ENCODE data around the gene AGO3. TPM values are rescaled to one million over a fixed set of nuclear protein-coding genes. Genes with fewer than 3 reads are reported as not detected.

AGO3 gene
- total and polyA plus RNA-seq, 2 of the 13 experiments (the other 11 are each of a cell fraction or from before 2014, with no cell fraction given) = 21.2 to 27.1 TPM

DNA sequence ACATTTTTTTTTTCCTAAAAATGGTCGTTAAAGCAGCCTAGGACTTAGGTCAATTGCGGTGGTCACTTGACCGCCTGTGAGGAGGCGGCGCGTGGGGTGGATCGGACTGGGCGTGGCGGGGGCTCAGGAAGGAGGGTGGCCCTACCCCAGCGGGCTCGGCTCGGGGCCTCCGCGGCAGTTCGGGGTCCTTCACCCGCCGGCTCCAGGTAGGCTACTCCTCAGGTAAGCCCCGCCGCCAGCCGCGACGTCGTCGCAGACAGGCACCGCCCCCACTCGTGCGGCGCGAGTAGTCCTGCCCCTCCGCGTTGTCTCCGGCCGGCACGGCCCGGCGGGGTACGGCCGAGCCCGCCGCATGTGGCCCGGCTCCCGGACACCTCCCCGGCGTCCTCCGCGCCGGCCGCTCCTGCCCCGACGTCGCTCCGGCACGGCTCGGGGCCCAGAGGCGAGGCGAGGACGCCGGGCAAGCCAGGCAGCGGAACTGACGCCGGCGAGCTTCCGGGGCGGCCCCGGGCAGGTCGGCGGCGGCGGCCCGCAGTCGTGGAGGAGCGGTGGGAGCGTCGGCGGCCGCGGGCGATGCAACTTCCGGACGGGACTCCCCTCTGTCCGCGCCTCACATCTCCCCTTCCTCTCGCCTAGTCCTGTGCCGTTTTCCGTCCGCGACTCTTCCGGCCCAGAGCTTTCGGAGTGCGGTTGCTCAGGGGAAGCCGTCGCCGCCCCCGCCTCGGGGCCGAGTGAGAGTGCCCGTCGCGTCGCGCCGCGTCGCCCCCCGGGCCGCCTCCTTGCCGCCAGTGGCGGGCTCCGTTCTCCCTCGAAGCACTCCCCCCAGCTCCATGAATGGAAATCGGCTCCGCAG lies at the start of gene AGO3 (continued):
- TF ChIP-seq, protein P1, sequence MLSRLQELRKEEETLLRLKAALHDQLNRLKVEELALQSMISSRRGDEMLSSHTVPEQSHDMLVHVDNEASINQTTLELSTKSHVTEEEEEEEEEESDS (CRISPR knock-in tag; IDR thresholded peaks at IDR 0.05; ENCODE audit: borderline replicate concordance) = peak; percentile 70; the same call in 1 of the 2 replicates
- TF ChIP-seq, protein P2, sequence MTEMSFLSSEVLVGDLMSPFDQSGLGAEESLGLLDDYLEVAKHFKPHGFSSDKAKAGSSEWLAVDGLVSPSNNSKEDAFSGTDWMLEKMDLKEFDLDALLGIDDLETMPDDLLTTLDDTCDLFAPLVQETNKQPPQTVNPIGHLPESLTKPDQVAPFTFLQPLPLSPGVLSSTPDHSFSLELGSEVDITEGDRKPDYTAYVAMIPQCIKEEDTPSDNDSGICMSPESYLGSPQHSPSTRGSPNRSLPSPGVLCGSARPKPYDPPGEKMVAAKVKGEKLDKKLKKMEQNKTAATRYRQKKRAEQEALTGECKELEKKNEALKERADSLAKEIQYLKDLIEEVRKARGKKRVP (CRISPR knock-in tag; IDR thresholded peaks at IDR 0.05) = peak in 1 of 2 experiments; percentile 75; a peak in 2 of 4 replicates
- TF ChIP-seq RBM39 (IDR thresholded peaks at IDR 0.05; ENCODE audit: low read depth, low read length, poor library complexity, severe bottlenecking) (peak; percentile 71), ZNF160 (CRISPR knock-in tag; IDR thresholded peaks at IDR 0.05) (peak; percentile 79), ZNF816 (CRISPR knock-in tag; IDR thresholded peaks at IDR 0.05; ENCODE audit: borderline replicate concordance) (peak; percentile 8; the same call in 1 of the 2 replicates), NRL (CRISPR knock-in tag; IDR thresholded peaks at IDR 0.05; ENCODE audit: borderline replicate concordance) (peak; percentile 82), SRF (IDR thresholded peaks at IDR 0.05; ENCODE audit: low read depth, low read length) (peak; percentile 14; the same call in 1 of the 2 replicates), SP1 (IDR thresholded peaks at IDR 0.05) (no peak), SP1 (CRISPR knock-in tag; IDR thresholded peaks at IDR 0.05) (peak; percentile 50; the same call in 1 of the 2 replicates), IRX3 (CRISPR knock-in tag; IDR thresholded peaks at IDR 0.05; ENCODE audit: borderline replicate concordance, low read depth) (peak; percentile 92; the same call in 1 of the 2 replicates), NFKB2 (CRISPR knock-in tag; IDR thresholded peaks at IDR 0.05; ENCODE audit: borderline replicate concordance) (peak; percentile 74; the same call in 1 of the 2 replicates), CREB1 (IDR thresholded peaks at IDR 0.05) (peak; percentile 24; the same call in 1 of the 2 replicates), CREB1 (CRISPR knock-in tag; IDR thresholded peaks at IDR 0.05) (0 out of 2 replicates have a peak, but pooled peaks have one; percentile 25), THYN1 (CRISPR knock-in tag; IDR thresholded peaks at IDR 0.05; ENCODE audit: borderline replicate concordance, low read depth) (0 out of 2 replicates have a peak, but pooled peaks have one; percentile 29), EEA1 (CRISPR knock-in tag; IDR thresholded peaks at IDR 0.05; ENCODE audit: borderline replicate concordance) (no peak; the same call in 1 of the 2 replicates), ZNF841 (CRISPR knock-in tag; IDR thresholded peaks at IDR 0.05; ENCODE audit: borderline replicate concordance) (0 out of 2 replicates have a peak, but pooled peaks have one; percentile 20)
- TF ChIP-seq, protein P3, sequence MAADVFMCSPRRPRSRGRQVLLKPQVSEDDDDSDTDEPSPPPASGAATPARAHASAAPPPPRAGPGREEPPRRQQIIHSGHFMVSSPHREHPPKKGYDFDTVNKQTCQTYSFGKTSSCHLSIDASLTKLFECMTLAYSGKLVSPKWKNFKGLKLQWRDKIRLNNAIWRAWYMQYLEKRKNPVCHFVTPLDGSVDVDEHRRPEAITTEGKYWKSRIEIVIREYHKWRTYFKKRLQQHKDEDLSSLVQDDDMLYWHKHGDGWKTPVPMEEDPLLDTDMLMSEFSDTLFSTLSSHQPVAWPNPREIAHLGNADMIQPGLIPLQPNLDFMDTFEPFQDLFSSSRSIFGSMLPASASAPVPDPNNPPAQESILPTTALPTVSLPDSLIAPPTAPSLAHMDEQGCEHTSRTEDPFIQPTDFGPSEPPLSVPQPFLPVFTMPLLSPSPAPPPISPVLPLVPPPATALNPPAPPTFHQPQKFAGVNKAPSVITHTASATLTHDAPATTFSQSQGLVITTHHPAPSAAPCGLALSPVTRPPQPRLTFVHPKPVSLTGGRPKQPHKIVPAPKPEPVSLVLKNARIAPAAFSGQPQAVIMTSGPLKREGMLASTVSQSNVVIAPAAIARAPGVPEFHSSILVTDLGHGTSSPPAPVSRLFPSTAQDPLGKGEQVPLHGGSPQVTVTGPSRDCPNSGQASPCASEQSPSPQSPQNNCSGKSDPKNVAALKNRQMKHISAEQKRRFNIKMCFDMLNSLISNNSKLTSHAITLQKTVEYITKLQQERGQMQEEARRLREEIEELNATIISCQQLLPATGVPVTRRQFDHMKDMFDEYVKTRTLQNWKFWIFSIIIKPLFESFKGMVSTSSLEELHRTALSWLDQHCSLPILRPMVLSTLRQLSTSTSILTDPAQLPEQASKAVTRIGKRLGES (CRISPR knock-in tag; IDR thresholded peaks at IDR 0.05; ENCODE audit: borderline replicate concordance) = no peak; the same call in 1 of the 2 replicates
- TF ChIP-seq, protein P4, sequence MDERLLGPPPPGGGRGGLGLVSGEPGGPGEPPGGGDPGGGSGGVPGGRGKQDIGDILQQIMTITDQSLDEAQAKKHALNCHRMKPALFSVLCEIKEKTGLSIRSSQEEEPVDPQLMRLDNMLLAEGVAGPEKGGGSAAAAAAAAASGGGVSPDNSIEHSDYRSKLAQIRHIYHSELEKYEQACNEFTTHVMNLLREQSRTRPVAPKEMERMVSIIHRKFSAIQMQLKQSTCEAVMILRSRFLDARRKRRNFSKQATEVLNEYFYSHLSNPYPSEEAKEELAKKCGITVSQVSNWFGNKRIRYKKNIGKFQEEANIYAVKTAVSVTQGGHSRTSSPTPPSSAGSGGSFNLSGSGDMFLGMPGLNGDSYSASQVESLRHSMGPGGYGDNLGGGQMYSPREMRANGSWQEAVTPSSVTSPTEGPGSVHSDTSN (CRISPR knock-in tag; IDR thresholded peaks at IDR 0.05) = no peak
- TF ChIP-seq, protein P5, sequence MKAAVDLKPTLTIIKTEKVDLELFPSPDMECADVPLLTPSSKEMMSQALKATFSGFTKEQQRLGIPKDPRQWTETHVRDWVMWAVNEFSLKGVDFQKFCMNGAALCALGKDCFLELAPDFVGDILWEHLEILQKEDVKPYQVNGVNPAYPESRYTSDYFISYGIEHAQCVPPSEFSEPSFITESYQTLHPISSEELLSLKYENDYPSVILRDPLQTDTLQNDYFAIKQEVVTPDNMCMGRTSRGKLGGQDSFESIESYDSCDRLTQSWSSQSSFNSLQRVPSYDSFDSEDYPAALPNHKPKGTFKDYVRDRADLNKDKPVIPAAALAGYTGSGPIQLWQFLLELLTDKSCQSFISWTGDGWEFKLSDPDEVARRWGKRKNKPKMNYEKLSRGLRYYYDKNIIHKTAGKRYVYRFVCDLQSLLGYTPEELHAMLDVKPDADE (CRISPR knock-in tag; IDR thresholded peaks at IDR 0.05) = no peak
- TF ChIP-seq, protein P6, sequence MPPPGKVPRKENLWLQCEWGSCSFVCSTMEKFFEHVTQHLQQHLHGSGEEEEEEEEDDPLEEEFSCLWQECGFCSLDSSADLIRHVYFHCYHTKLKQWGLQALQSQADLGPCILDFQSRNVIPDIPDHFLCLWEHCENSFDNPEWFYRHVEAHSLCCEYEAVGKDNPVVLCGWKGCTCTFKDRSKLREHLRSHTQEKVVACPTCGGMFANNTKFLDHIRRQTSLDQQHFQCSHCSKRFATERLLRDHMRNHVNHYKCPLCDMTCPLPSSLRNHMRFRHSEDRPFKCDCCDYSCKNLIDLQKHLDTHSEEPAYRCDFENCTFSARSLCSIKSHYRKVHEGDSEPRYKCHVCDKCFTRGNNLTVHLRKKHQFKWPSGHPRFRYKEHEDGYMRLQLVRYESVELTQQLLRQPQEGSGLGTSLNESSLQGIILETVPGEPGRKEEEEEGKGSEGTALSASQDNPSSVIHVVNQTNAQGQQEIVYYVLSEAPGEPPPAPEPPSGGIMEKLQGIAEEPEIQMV (CRISPR knock-in tag; IDR thresholded peaks at IDR 0.05; ENCODE audit: low read depth) = peak; percentile 67; the same call in 1 of the 2 replicates
